ENCODE measurements around the gene MCC.
A peak's percentile ranks its signal among the peaks of the same experiment; 100 is the strongest.

MCC gene

GRCh38 chr5:113017881-113018635 is 470.2 kb downstream of the MCC start:
- no peak for DNase-seq

- no peak for DNase-seq
Measured at GRCh38 chr5:113005454-113005853, 482.8 kb downstream of the MCC start.

GRCh38 chr5:113003763-113004162 is 484.5 kb downstream of the MCC start:
- no peak for DNase-seq

GRCh38 chr5:113002423-113002822 is 485.8 kb downstream of the MCC start:
- no peak for DNase-seq

- no peak for DNase-seq
Measured at GRCh38 chr5:113000466-113000865, 487.8 kb downstream of the MCC start.

GRCh38 chr5:112998296-112998695 is 490.0 kb downstream of the MCC start:
- no peak for DNase-seq

- no peak for DNase-seq
Measured at GRCh38 chr5:112996830-112997374, 491.4 kb downstream of the MCC start.

GRCh38 chr5:112995764-112996618 is 492.3 kb downstream of the MCC start:
- peak; percentile 64 for DNase-seq

- no peak for DNase-seq
Measured at GRCh38 chr5:112986224-112986623, 502.0 kb downstream of the MCC start.

GRCh38 chr5:112983363-112983762 is 504.9 kb downstream of the MCC start:
- DNase-seq, result no peak

- DNase-seq, result no peak
Measured at GRCh38 chr5:112979723-112980122, 508.5 kb downstream of the MCC start.

GRCh38 chr5:112978836-112979235 is 509.4 kb downstream of the MCC start:
- no peak for DNase-seq

GRCh38 chr5:112977440-112977861 is 510.8 kb downstream of the MCC start:
- no peak for DNase-seq

GRCh38 chr5:112976432-112977309 is 511.6 kb downstream of the MCC start, which contains the start of gene DCP2:
Gene DCP2 (plus strand): TSS chr5:112976798. CDS start chr5:112976934, 136 bp downstream.
- peak; percentile 92 for DNase-seq

- no peak for DNase-seq
Measured at GRCh38 chr5:112975721-112976431, 512.4 kb downstream of the MCC start.

GRCh38 chr5:112974901-112975300 is 513.4 kb downstream of the MCC start:
- DNase-seq, result no peak

GRCh38 chr5:112973904-112974303 is 514.3 kb downstream of the MCC start:
- DNase-seq, result no peak

- DNase-seq, result no peak
Measured at GRCh38 chr5:112973036-112973435, 515.2 kb downstream of the MCC start.

Measured in effector CD8-positive, alpha-beta T cell (primary cell).